ENCODE data around the gene BEST4.

DNA sequence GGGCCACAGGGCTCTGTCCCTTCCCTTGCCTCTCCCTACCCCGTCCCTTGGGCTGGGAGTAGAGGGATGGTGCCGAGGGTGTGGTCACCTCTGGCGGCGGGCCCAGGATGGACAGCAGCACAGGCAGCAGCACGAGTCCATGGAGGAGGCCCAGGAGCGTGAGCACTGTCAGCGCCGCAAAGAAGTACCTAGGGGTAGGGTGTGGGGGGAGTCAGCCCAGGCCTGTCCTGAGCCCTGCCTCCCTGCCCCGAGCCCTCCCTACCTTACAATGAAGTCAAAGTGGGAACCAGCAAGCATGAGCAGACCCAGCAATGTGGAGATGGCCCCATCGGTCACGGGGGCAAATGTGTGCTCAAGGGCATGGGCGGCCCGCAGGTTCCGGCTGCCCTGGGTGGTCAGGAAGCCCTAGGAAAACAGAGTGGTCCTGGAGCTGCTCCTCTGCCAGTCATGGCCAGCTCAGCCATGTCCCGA is 35.0 kb upstream of the BEST4 start:
- TF ChIP-seq POLR2A (IDR thresholded peaks at IDR 0.05), result no peak
- TF ChIP-seq, protein P1, sequence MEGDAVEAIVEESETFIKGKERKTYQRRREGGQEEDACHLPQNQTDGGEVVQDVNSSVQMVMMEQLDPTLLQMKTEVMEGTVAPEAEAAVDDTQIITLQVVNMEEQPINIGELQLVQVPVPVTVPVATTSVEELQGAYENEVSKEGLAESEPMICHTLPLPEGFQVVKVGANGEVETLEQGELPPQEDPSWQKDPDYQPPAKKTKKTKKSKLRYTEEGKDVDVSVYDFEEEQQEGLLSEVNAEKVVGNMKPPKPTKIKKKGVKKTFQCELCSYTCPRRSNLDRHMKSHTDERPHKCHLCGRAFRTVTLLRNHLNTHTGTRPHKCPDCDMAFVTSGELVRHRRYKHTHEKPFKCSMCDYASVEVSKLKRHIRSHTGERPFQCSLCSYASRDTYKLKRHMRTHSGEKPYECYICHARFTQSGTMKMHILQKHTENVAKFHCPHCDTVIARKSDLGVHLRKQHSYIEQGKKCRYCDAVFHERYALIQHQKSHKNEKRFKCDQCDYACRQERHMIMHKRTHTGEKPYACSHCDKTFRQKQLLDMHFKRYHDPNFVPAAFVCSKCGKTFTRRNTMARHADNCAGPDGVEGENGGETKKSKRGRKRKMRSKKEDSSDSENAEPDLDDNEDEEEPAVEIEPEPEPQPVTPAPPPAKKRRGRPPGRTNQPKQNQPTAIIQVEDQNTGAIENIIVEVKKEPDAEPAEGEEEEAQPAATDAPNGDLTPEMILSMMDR (IDR thresholded peaks at IDR 0.05 in 4 of 5, conservative IDR thresholded peaks at IDR 0.05 in 1 of 5), result no peak
